ENCODE data around the gene MYO7B. TPM values are rescaled to one million over a fixed set of nuclear protein-coding genes. Genes with fewer than 3 reads are reported as not detected.

The MYO7B gene
- total RNA-seq, 1 donor from 2014 or later, result 5.2 TPM

DNA sequence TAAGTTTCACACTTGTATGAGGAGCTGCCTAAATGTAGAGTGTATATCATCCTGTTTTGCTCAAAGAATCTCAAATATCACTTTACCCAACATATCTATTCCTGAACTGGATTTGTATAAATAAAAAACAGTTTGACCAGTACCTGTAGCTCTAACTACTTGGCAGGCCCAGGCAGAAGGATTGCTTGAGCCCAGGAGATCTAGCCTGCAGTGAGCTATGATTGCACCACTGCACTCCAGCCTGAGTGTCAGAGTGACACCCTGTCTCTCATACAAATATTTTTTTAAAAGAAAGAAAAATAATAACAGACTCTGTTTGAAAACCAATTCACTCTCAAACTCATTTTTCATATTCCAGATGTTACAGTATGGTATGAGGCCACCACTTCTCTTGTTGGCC, 147.6 kb downstream of the MYO7B start:
- Histone ChIP-seq H3K36me3 (no peaks in the 10 kb centered on the region), H3K27ac (no peak overlapping the region), H3K4me3 (no peak overlapping the region), H3K4me1 (peaks cover 20% of the 10 kb centered on the region), H3K9me3 (no peaks in the 10 kb centered on the region), H3K27me3 (ENCODE audit: low read depth) (no peaks in the 10 kb centered on the region)
- intact Hi-C loops (cut with DNase I), result no loop called here
- TF ChIP-seq, protein P1, sequence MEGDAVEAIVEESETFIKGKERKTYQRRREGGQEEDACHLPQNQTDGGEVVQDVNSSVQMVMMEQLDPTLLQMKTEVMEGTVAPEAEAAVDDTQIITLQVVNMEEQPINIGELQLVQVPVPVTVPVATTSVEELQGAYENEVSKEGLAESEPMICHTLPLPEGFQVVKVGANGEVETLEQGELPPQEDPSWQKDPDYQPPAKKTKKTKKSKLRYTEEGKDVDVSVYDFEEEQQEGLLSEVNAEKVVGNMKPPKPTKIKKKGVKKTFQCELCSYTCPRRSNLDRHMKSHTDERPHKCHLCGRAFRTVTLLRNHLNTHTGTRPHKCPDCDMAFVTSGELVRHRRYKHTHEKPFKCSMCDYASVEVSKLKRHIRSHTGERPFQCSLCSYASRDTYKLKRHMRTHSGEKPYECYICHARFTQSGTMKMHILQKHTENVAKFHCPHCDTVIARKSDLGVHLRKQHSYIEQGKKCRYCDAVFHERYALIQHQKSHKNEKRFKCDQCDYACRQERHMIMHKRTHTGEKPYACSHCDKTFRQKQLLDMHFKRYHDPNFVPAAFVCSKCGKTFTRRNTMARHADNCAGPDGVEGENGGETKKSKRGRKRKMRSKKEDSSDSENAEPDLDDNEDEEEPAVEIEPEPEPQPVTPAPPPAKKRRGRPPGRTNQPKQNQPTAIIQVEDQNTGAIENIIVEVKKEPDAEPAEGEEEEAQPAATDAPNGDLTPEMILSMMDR (IDR thresholded peaks at IDR 0.05), result no peak
- DNase-seq (no peak), ATAC-seq (no peak)

DNA sequence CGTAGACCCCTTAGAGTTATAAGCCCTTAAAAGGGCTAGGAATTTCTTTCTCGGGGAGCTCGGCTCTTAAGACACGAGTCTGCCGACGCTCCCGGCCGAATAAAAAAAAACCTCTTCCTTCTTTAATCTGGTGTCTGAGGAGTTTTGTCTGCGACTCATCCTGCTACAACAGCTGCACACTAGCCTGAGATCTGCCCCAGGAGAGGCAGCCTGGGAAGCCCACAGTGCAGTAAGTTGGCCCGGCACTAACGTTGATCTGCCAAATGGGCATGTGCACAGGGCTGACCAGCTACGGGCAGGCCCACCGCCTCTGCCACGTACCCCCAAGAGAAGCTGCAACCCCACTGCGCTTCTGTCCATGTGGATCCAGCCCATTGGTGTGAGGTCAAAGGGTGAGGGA, 148.3 kb downstream of the MYO7B start:
- intact Hi-C loops (cut with DNase I), result no loop called here
- ATAC-seq (no peak), DNase-seq (no peak)

DNA sequence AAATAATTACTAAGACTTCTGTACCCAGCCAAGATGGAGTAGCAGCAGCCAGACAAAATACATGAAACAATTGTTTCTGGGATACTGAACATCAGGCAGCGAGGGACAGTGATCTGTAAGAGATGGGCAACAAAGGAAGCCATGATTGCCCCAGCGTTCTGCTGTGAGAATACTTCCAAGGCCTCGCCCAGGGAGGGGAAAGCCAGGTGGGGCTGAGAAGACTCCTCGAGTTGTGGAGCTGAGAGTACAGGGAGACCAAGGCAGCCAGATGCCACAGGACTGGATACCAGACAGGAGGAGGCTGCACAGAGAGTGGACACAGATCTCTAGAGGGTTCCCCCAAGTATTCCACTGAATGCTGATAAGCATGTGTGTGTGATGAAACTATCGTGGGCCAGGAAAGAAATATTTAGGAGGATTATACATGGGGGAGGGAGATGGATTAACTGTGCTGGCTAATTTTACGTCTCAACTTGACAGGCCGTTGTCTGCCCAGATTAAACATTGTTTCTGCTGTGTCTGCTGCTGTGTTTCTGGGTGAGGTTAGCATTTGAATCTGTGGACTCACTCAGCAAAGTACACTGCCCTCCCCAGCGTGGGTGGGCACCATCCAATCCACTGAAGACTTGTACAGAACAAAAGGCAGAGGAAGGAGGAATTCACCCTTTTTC, 150.1 kb downstream of the MYO7B start:
- no peak for DNase-seq
- Histone ChIP-seq H3K4me3 (no peak overlapping the region), H3K27me3 (ENCODE audit: low read depth) (no peaks in the 10 kb centered on the region), H3K27ac (no peak overlapping the region), H3K36me3 (no peaks in the 10 kb centered on the region), H3K4me1 (peaks cover 20% of the 10 kb centered on the region), H3K9me3 (peaks cover 5% of the 10 kb centered on the region)
- TF ChIP-seq, protein P1 (IDR thresholded peaks at IDR 0.05), result no peak
- ATAC-seq, result no peak
- intact Hi-C loops (cut with DNase I), result no loop called here

More for the DNA sequence above, 148.3 kb downstream of the MYO7B start:
- H3K9me3 ChIP-seq, result no peaks in the 10 kb centered on the region
- no peak overlapping the region for H3K4me3 ChIP-seq
- no peaks in the 10 kb centered on the region for H3K36me3 ChIP-seq
- TF ChIP-seq, protein P1 (IDR thresholded peaks at IDR 0.05), result no peak
- no peaks in the 10 kb centered on the region for H3K27me3 ChIP-seq (ENCODE audit: low read depth)
- peaks cover 20% of the 10 kb centered on the region for H3K4me1 ChIP-seq
- H3K27ac ChIP-seq, result no peak overlapping the region

Other genes with a start within 250 kb of the MYO7B start
- gene ERCC3, start 241.5 kb upstream of the MYO7B start, total RNA-seq, result 34.7 TPM
- gene MAP3K2, start 147.7 kb upstream of the MYO7B start, total RNA-seq, result 78.4 TPM
- gene PROC, start 117.3 kb upstream of the MYO7B start, total RNA-seq, result not detected
- gene IWS1, start 9.2 kb upstream of the MYO7B start, total RNA-seq, result 36.7 TPM
- gene GPR17, start 110.5 kb downstream of the MYO7B start, total RNA-seq, result 0.18 TPM
- 148 TPM for gene LIMS2, start 139.8 kb downstream of the MYO7B start, total RNA-seq
- gene SFT2D3, start 165.8 kb downstream of the MYO7B start, total RNA-seq, result 7.4 TPM